PC-9 (cell line): ENCODE results near the gene PPP2R5C. TPM values are rescaled to one million over a fixed set of nuclear protein-coding genes. Genes with fewer than 3 reads are reported as not detected.

Experiments used
- BruUV-seq: library from RNA; stranded (reverse); fragments of 400-500 nt; replicated peaks from 2 replicates; lab custom pipeline; 2021; lab: Mats Ljungman, UMichigan
- CTCF ChIA-PET: fragments of 300-600 bp; sonication (Branson Sonifier 250); formaldehyde crosslinking; loops from one replicate; lab custom pipeline; 2022; ENCODE audit warnings: antibody characterized with exemption; lab: Charles Lee
- POLR2A ChIA-PET: fragments of 300-600 bp; sonication (Branson Sonifier 250); formaldehyde crosslinking; loops from one replicate; lab custom pipeline; 2022; ENCODE audit warnings: antibody characterized with exemption; ENCODE audit not compliant: unreplicated experiment; lab: Charles Lee
- DNase-seq, 2 experiments: peaks; one replicate each; pipeline versions ENCODE4 v3.0.0 to v3.0.0-alpha.2; 2015 to 2022; ENCODE audit warnings: mixed read lengths in 1 of 2
- H2AFZ ChIP-seq: fragments of 200-600 bp; sonication (generic); 2 replicates; pipeline ENCODE4 v1.8.1; 2017; ENCODE audit warnings: antibody characterized with exemption
- H3F3A ChIP-seq: fragments of 200-600 bp; sonication (generic); 2 replicates; pipeline ENCODE4 v1.8.1; 2017; ENCODE audit warnings: antibody characterized with exemption, mild to moderate bottlenecking, low read depth; ENCODE audit not compliant: insufficient read depth
- H3K27ac ChIP-seq: fragments of 200-600 bp; sonication (generic); 2 replicates; pipeline ENCODE4 v1.6.1; 2016; ENCODE audit warnings: mixed run types
- H3K27me3 ChIP-seq: fragments of 200-600 bp; sonication (generic); 2 replicates; pipeline ENCODE4 v1.6.1; 2016; ENCODE audit warnings: low read depth, mixed run types; ENCODE audit not compliant: insufficient read depth
- H3K36me3 ChIP-seq: fragments of 200-600 bp; sonication (generic); 2 replicates; pipeline ENCODE4 v1.6.1; 2016; ENCODE audit warnings: low read depth, mixed run types
- H3K4me1 ChIP-seq: fragments of 200-600 bp; sonication (generic); replicated peaks from 2 replicates; pipeline ENCODE4 v1.6.1; 2016; ENCODE audit warnings: mixed run types; ENCODE audit not compliant: insufficient read depth
- H3K4me2 ChIP-seq: fragments of 200-600 bp; sonication (generic); 2 replicates; pipeline ENCODE4 v1.6.1; 2017; ENCODE audit warnings: mixed run types
- H3K4me3 ChIP-seq: fragments of 200-600 bp; sonication (generic); 2 replicates; pipeline ENCODE4 v1.6.1; 2016; ENCODE audit warnings: mixed run types
- H3K79me2 ChIP-seq: fragments of 200-600 bp; sonication (generic); 2 replicates; pipeline ENCODE4 v1.6.1; 2017; ENCODE audit warnings: low read depth, mixed run types
- H3K9me2 ChIP-seq: fragments of 200-600 bp; sonication (generic); 2 replicates; pipeline ENCODE4 v1.8.1; 2017; ENCODE audit warnings: mild to moderate bottlenecking; ENCODE audit not compliant: insufficient read depth
- H3K9me3 ChIP-seq: fragments of 200-600 bp; sonication (generic); 2 replicates; pipeline ENCODE4 v1.8.1; 2016; ENCODE audit warnings: low read depth; ENCODE audit not compliant: insufficient read depth
- H4K20me1 ChIP-seq: fragments of 200-600 bp; sonication (generic); 2 replicates; pipeline ENCODE4 v1.8.1; 2017; ENCODE audit not compliant: insufficient read depth
- EZH2 ChIP-seq: fragments of 200-600 bp; sonication (generic); IDR thresholded peaks from 2 replicates; pipeline ENCODE4 v1.8.0; 2017; ENCODE audit warnings: antibody characterized with exemption, low read depth
- intact Hi-C: fragments of 100-400 bp; cut with micrococcal nuclease; formaldehyde crosslinking; loops from one replicate; pipeline ENCODE4 v1.10.0; 2022; ENCODE audit not compliant: unreplicated experiment
- total RNA-seq: library from RNA; stranded (reverse); gene quantifications from 2 replicates; pipeline ENCODE4 v1.2.3, GENCODE V29; 2021
- TF ChIP-seq, protein P1 (sequence below): fragments of 200-600 bp; sonication (generic); conservative IDR thresholded peaks from 2 replicates; pipeline ENCODE4 v1.6.1; 2017; ENCODE audit warnings: mixed run types, antibody characterized with exemption, mild to moderate bottlenecking, moderate library complexity

The PPP2R5C gene
- total RNA-seq, 1 experiment from 2014 or later: 401 TPM

- DNase-seq: no peak
- Histone ChIP-seq H3K79me2 (peaks cover 41% of the 10 kb centered on the region), H3K27me3 (no peaks in the 10 kb centered on the region), H3K4me1 (no peaks in the 10 kb centered on the region), H3K9me2 (no peaks in the 10 kb centered on the region), H3K27ac (no peak overlapping the region), H4K20me1 (peaks cover 50% of the 10 kb centered on the region), H2AFZ (no peak overlapping the region), H3F3A (no peaks in the 10 kb centered on the region), H3K9me3 (no peaks in the 10 kb centered on the region), H3K36me3 (0 out of 2 replicates have a peak, but pooled peaks cover 4% of the 10 kb centered on the region), H3K4me2 (no peak overlapping the region), H3K4me3 (no peak overlapping the region)
- ChIA-PET POLR2A (no interaction called here), CTCF (no interaction called here)
- TF ChIP-seq EZH2: no peak
- TF ChIP-seq, protein P1, sequence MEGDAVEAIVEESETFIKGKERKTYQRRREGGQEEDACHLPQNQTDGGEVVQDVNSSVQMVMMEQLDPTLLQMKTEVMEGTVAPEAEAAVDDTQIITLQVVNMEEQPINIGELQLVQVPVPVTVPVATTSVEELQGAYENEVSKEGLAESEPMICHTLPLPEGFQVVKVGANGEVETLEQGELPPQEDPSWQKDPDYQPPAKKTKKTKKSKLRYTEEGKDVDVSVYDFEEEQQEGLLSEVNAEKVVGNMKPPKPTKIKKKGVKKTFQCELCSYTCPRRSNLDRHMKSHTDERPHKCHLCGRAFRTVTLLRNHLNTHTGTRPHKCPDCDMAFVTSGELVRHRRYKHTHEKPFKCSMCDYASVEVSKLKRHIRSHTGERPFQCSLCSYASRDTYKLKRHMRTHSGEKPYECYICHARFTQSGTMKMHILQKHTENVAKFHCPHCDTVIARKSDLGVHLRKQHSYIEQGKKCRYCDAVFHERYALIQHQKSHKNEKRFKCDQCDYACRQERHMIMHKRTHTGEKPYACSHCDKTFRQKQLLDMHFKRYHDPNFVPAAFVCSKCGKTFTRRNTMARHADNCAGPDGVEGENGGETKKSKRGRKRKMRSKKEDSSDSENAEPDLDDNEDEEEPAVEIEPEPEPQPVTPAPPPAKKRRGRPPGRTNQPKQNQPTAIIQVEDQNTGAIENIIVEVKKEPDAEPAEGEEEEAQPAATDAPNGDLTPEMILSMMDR: no peak
- intact Hi-C loops: no loop called here
- BruUV-seq: no TSS peak
Measured at GRCh38 chr14:101877766-101878165, 116.3 kb downstream of the PPP2R5C start.

GRCh38 chr14:101878211-101878821 lies 116.8 kb downstream of the PPP2R5C start:
- no peaks in the 10 kb centered on the region for H3K4me1 ChIP-seq
- no peaks in the 10 kb centered on the region for H3K9me2 ChIP-seq
- H3K4me2 ChIP-seq: no peak overlapping the region
- ChIA-PET CTCF (no interaction called here), POLR2A (no interaction called here)
- no peaks in the 10 kb centered on the region for H3K9me3 ChIP-seq
- no peaks in the 10 kb centered on the region for H3F3A ChIP-seq
- BruUV-seq: no TSS peak
- H2AFZ ChIP-seq: no peak overlapping the region
- TF ChIP-seq, protein P1: no peak
- TF ChIP-seq EZH2: no peak
- no peak overlapping the region for H3K4me3 ChIP-seq
- peaks cover 44% of the 10 kb centered on the region for H4K20me1 ChIP-seq
- no peaks in the 10 kb centered on the region for H3K27me3 ChIP-seq
- DNase-seq: no peak
- intact Hi-C loops: no loop called here
- 0 out of 2 replicates have a peak, but pooled peaks cover 4% of the 10 kb centered on the region for H3K36me3 ChIP-seq
- H3K79me2 ChIP-seq: peaks cover 36% of the 10 kb centered on the region
- H3K27ac ChIP-seq: no peak overlapping the region

DNA sequence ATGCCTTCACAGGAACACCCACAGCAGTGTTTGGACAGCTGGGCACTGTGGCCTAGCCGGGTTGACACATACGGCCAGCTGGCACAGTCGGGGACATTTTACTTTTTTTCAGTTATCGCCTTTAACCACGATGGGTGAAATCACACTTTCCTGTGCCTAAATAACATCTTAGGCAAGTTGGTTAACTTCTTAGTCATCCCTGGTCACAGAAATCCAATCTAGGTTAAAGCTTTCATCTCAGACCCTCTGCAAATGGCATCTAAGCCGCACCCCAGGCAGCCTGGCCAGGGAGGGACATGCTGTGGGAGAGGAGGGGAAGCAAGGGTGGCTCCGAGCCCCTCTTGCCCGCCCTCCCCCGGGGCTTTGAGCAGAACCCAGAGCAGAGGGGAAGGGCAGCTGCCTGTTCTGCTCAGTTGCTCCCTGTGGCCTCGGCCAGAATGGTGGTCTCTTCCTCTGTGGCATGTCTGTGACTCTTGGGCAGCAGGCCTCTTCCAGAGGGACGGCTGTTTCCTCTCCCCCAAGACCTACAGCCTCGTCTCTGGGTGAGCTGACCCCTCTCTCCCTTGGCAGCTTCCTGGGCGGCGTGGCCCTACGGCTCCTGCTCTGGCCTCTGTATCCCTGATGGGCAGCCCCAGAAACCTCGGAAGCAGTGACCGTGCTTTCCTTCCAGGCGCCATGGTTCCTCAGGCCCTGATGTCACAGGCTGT lies 117.5 kb downstream of the PPP2R5C start:
- intact Hi-C loops: no loop called here
- Histone ChIP-seq H3K27ac (no peak overlapping the region), H3K9me3 (no peaks in the 10 kb centered on the region), H3K4me1 (no peaks in the 10 kb centered on the region), H3K27me3 (no peaks in the 10 kb centered on the region), H3K36me3 (0 out of 2 replicates have a peak, but pooled peaks cover 11% of the 10 kb centered on the region), H2AFZ (no peak overlapping the region), H3F3A (no peaks in the 10 kb centered on the region), H3K9me2 (no peaks in the 10 kb centered on the region), H3K79me2 (peaks cover 29% of the 10 kb centered on the region), H3K4me2 (no peak overlapping the region), H3K4me3 (no peak overlapping the region), H4K20me1 (peaks cover 37% of the 10 kb centered on the region)
- DNase-seq: no peak
- BruUV-seq: no TSS peak
- POLR2A ChIA-PET: no interaction called here
- TF ChIP-seq, protein P1: no peak
- no peak for TF ChIP-seq EZH2
- CTCF ChIA-PET: no interaction called here
